Mesothelial cell of epicardium (in vitro differentiated cells): ENCODE data around the gene NOP56. TPM values are rescaled to one million over a fixed set of nuclear protein-coding genes. Genes with fewer than 3 reads are reported as not detected.
A peak's percentile ranks its signal among the peaks of the same experiment; 100 is the strongest.

Experiments
- DNase-seq, 2 experiments: peaks; one replicate each; pipeline ENCODE4 v3.0.0; 2021; ENCODE audit warnings: low spot score in 2 of 2; ENCODE audit not compliant: unreplicated experiment in 2 of 2
- H3K27ac Mint-ChIP-seq: 2 replicates; pipeline ENCODE4 v1.8.0; 2021; ENCODE audit warnings: mixed read lengths
- H3K27me3 Mint-ChIP-seq: 2 replicates; pipeline ENCODE4 v1.8.0; 2021; ENCODE audit warnings: low read depth, mixed read lengths
- H3K36me3 Mint-ChIP-seq: 2 replicates; pipeline ENCODE4 v1.8.0; 2021; ENCODE audit warnings: mixed read lengths
- H3K4me1 Mint-ChIP-seq: 2 replicates; pipeline ENCODE4 v1.8.0; 2021; ENCODE audit warnings: mixed read lengths
- H3K4me3 Mint-ChIP-seq: 2 replicates; pipeline ENCODE4 v1.8.0; 2021; ENCODE audit warnings: mild to moderate bottlenecking, moderate library complexity, mixed read lengths
- H3K9me3 Mint-ChIP-seq: 2 replicates; pipeline ENCODE4 v1.8.0; 2021; ENCODE audit warnings: mixed read lengths
- microRNA-seq: library from miRNA; unstranded; fragments of <30 nt; microRNA quantifications from one replicate; pipeline ENCODE4 v1.2.0, GENCODE V29; 2021; ENCODE audit warnings: inconsistent platforms, mixed read lengths
- total RNA-seq: library from RNA; stranded (reverse); gene quantifications from 3 replicates; pipeline ENCODE4 v1.2.1, GENCODE V29; 2021
- TF ChIP-seq, protein P1 (sequence below): fragments of 200-600 bp; sonication (generic); IDR thresholded peaks from one replicate; pipeline ENCODE4 v1.5.0; 2021; ENCODE audit warnings: antibody characterized with exemption; ENCODE audit not compliant: unreplicated experiment

The NOP56 gene
- total RNA-seq, 1 donor from 2014 or later: 267 TPM

DNA sequence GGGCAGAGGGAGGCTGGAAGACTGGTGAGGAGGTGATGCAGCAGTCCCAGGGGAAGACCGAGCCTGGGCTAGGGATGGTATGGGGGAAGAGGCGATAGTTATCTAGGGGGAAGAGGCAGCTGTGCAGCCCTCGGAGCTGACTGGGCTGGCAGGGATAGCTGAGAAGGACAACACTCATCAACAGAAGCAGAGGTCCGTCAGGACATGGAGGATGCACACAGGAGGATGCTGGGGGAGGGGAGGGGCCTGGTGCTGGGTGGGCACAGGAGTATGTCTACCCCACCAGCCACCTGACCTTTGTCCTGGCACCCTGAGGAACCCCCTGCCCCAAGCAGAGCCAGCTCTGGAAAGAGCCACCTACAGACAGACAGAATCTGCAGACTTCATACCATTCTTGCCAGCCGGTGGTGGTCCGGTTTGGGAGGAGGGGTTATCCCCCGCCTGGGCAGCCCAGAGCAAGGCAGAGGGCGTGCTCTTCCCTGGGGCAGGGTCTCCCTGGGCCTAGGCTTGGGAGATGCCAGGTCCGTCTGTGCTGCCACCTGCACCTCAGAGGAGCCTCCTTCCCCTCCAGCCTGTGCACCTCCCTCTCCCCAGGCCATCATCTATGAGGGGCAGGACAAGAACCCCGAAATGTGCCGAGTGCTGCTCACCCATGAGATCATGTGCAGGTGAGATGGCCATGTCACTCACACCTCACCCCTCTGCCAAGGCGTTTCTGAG lies 55.1 kb downstream of the NOP56 start:
- TF ChIP-seq, protein P1, sequence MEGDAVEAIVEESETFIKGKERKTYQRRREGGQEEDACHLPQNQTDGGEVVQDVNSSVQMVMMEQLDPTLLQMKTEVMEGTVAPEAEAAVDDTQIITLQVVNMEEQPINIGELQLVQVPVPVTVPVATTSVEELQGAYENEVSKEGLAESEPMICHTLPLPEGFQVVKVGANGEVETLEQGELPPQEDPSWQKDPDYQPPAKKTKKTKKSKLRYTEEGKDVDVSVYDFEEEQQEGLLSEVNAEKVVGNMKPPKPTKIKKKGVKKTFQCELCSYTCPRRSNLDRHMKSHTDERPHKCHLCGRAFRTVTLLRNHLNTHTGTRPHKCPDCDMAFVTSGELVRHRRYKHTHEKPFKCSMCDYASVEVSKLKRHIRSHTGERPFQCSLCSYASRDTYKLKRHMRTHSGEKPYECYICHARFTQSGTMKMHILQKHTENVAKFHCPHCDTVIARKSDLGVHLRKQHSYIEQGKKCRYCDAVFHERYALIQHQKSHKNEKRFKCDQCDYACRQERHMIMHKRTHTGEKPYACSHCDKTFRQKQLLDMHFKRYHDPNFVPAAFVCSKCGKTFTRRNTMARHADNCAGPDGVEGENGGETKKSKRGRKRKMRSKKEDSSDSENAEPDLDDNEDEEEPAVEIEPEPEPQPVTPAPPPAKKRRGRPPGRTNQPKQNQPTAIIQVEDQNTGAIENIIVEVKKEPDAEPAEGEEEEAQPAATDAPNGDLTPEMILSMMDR: no peak
- Mint-ChIP-seq H3K27me3 (peaks cover 42% of the 10 kb centered on the region), H3K9me3 (no peaks in the 10 kb centered on the region), H3K36me3 (no peaks in the 10 kb centered on the region), H3K4me3 (no peak overlapping the region), H3K27ac (no peak overlapping the region), H3K4me1 (no peaks in the 10 kb centered on the region)
- no peak for DNase-seq

Small RNA genes within 50 kb of the gene (microRNA-seq; reads per million reads assigned to microRNA genes)
- gene MIR1292: 24.6 reads per million, percentile 47 among the genes with 10 or more reads in this experiment

Other genes with a start within 250 kb of the NOP56 start
- 144 to 155 TPM (median 146 TPM) in 3 replicates for gene SNRPB, start 181.8 kb upstream of the NOP56 start, total RNA-seq
- 12.0 to 17.3 TPM (median 14.4 TPM) in 3 replicates for gene ZNF343, start 143.7 kb upstream of the NOP56 start, total RNA-seq
- gene TMC2, start 116.1 kb upstream of the NOP56 start, total RNA-seq: 0.07 to 0.11 TPM (median 0.09 TPM) in 3 replicates
- gene IDH3B, start 11.6 kb downstream of the NOP56 start, total RNA-seq: 87.9 to 93.1 TPM (median 91.6 TPM) in 3 replicates
- gene EBF4, start 40.1 kb downstream of the NOP56 start, total RNA-seq: 65.5 to 78.8 TPM (median 66.4 TPM) in 3 replicates
- gene CPXM1, start 148.0 kb downstream of the NOP56 start, total RNA-seq: 152 to 160 TPM (median 155 TPM) in 3 replicates
- not detected in 3 replicates for gene C20orf141, start 162.4 kb downstream of the NOP56 start, total RNA-seq
- gene TMEM239, start 163.7 kb downstream of the NOP56 start, total RNA-seq: not detected in 3 replicates
- gene PCED1A, start 188.0 kb downstream of the NOP56 start, total RNA-seq: 108 to 113 TPM (median 108 TPM) in 3 replicates
- gene VPS16, start 188.1 kb downstream of the NOP56 start, total RNA-seq: 46.0 to 51.6 TPM (median 47.7 TPM) in 3 replicates
- 62.5 to 67.0 TPM (median 65.2 TPM) in 3 replicates for gene PTPRA, start 220.8 kb downstream of the NOP56 start, total RNA-seq